Upper lobe of left lung (tissue), 6 donors: Measurements from ENCODE around the gene MARCHF3. TPM values are rescaled to one million over a fixed set of nuclear protein-coding genes. Genes with fewer than 3 reads are reported as not detected.
"Not testable (repeated sequence)": the region's sequence is repeated elsewhere in the genome, so short reads cannot be mapped to it uniquely, and the experiment has no call there.

Experiments
- ATAC-seq, 2 donors: fragments of 200-7000 bp; cut with Tn5 transposase; one replicate each; pipeline ENCODE4 v1.9.1; 2022; ENCODE audit warnings: mild to moderate bottlenecking in 2 of 2, moderate library complexity in 2 of 2; ENCODE audit not compliant: low FRiP score in 2 of 2
- DNase-seq, 2 donors: peaks; one replicate each; pipeline ENCODE4 v3.0.0-alpha.2; 2019 to 2020
- H3K27ac ChIP-seq, 4 donors: fragments of 200-600 bp; sonication (generic); one replicate each; pipeline ENCODE4 v1.5.1; 2016 to 2019
- H3K27me3 ChIP-seq, 4 donors: fragments of 200-600 bp; sonication (generic); one replicate each; pipeline ENCODE4 v1.5.1; 2017 to 2019
- H3K36me3 ChIP-seq, 4 donors: fragments of 200-600 bp; sonication (generic); one replicate each; pipeline ENCODE4 v1.5.1; 2016 to 2019
- H3K4me1 ChIP-seq, 4 donors: fragments of 200-600 bp; sonication (generic); one replicate each; pipeline ENCODE4 v1.5.1; 2018 to 2019
- H3K4me3 ChIP-seq, 4 donors: fragments of 200-600 bp; sonication (generic); one replicate each; pipeline ENCODE4 v1.5.1; 2017 to 2019; ENCODE audit warnings: mild to moderate bottlenecking in 2 of 4, moderate library complexity in 1 of 4
- H3K9me3 ChIP-seq, 4 donors: fragments of 200-600 bp; sonication (generic); one replicate each; pipeline ENCODE4 v1.5.1; 2018 to 2019
- CTCF ChIP-seq, 6 experiments: fragments of 450-650 bp in 4 of 6; fragments of 200-600 bp in 2 of 6; sonication (generic) in 2 of 6; IDR thresholded peaks; one replicate each; pipeline ENCODE4 v1.5.1; 2016 to 2019; ENCODE audit warnings: antibody characterized with exemption in 6 of 6
- EP300 ChIP-seq, 4 donors: sonication (generic); formaldehyde crosslinking; IDR thresholded peaks; one replicate each; pipeline ENCODE4 v1.5.1; 2017; ENCODE audit warnings: antibody characterized with exemption in 4 of 4, control low read depth in 2 of 4
- POLR2A ChIP-seq, 4 donors: fragments of 450-650 bp; IDR thresholded peaks; one replicate each; pipeline ENCODE4 v1.5.1; 2016 to 2017; ENCODE audit warnings: antibody characterized with exemption in 4 of 4, mild to moderate bottlenecking in 2 of 4
- POLR2AphosphoS5 ChIP-seq, 2 donors: sonication (generic); formaldehyde crosslinking; IDR thresholded peaks; one replicate each; pipeline ENCODE4 v1.5.1; 2017; ENCODE audit warnings: antibody characterized with exemption in 2 of 2
- WGBS, 2 donors: methylation state at CpG; one replicate each; pipeline ENCODE4 v1.1.5; 2017 to 2018; 5-methylcytosine and 5-hydroxymethylcytosine counted together
- total RNA-seq, 6 donors: library from RNA; depleted of rRNA in 4 of 6; stranded (reverse); fragments of >200 nt in 4 of 6; gene quantifications; one replicate each; pipeline versions ENCODE4 v1.1.0 to v1.2.1, GENCODE V29; 2016 to 2021
- donor health status: DM: no; HTN: no; CAD: no; lungs with moderate emphysema.
- donor health status: DM: no; HTN: yes; CAD: no; lungs with severe emphysema.

The MARCHF3 gene
- total RNA-seq, 6 donors from 2014 or later, result 2.1 to 16.2 (median 6.7) TPM

- ATAC-seq, result no peak
- Histone ChIP-seq H3K9me3 (no peaks in the 10 kb centered on the region), H3K27ac (no peak overlapping the region), H3K36me3 (no peaks in the 10 kb centered on the region), H3K27me3 (no peaks in the 10 kb centered on the region), H3K4me1 (peaks cover 13 to 21% (median 17%) of the 10 kb centered on the region in 4 donors), H3K4me3 (no peak overlapping the region)
- no peak for TF ChIP-seq EP300 (IDR thresholded peaks at IDR 0.05)
- TF ChIP-seq CTCF (IDR thresholded peaks at IDR 0.05), result no peak
- no peak for TF ChIP-seq POLR2A (IDR thresholded peaks at IDR 0.05)
- no peak for TF ChIP-seq POLR2AphosphoS5 (IDR thresholded peaks at IDR 0.05)
- 93 to 100% methylated on average over 1 of the region's 1 CpG for WGBS, 2 donors
- no peak for DNase-seq
Measured at GRCh38 chr5:127027539-127027938, 2.8 kb downstream of the MARCHF3 start.

- H3K36me3 ChIP-seq, result no peaks in the 10 kb centered on the region
- no peak for DNase-seq
- TF ChIP-seq POLR2AphosphoS5 (IDR thresholded peaks at IDR 0.05) (no peak), POLR2A (IDR thresholded peaks at IDR 0.05) (no peak), CTCF (IDR thresholded peaks at IDR 0.05) (no peak), EP300 (IDR thresholded peaks at IDR 0.05) (no peak)
- WGBS, 2 donors, result 98 to 100% methylated on average over 2 of the region's 2 CpGs
- no peak overlapping the region for H3K4me3 ChIP-seq
- H3K4me1 ChIP-seq, result peaks cover 9 to 15% (median 12%) of the 10 kb centered on the region in 4 donors
- no peak for ATAC-seq
- no peaks in the 10 kb centered on the region for H3K9me3 ChIP-seq
- H3K27me3 ChIP-seq, result no peaks in the 10 kb centered on the region
- no peak overlapping the region for H3K27ac ChIP-seq
Measured at GRCh38 chr5:127026166-127026565, 4.2 kb downstream of the MARCHF3 start.

DNA sequence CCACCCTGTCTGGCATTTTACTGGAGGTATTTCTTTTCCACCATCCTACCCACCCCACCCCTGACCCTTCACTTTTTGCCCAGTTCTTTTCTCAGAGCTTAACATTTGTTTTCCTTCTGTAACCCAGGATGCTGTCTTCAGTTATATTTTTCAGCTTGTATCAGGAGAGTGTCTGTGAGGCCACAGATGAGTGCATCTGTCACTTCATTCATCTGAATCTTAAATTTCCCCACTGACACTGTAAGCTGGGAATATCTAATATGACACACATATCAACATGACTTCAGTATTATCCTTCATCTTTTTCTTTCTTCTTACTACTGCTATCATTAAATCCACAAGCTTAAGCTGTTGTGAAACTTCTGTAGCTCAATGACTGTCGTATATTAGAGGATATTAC, 4.9 kb downstream of the MARCHF3 start:
- Histone ChIP-seq H3K27ac (no peak overlapping the region), H3K27me3 (no peaks in the 10 kb centered on the region), H3K4me3 (no peak overlapping the region), H3K36me3 (no peaks in the 10 kb centered on the region), H3K4me1 (peaks cover 7 to 13% (median 10%) of the 10 kb centered on the region in 4 donors), H3K9me3 (no peaks in the 10 kb centered on the region)
- no peak for TF ChIP-seq CTCF (IDR thresholded peaks at IDR 0.05)
- TF ChIP-seq EP300 (IDR thresholded peaks at IDR 0.05), result no peak
- no peak for TF ChIP-seq POLR2A (IDR thresholded peaks at IDR 0.05)
- no peak for TF ChIP-seq POLR2AphosphoS5 (IDR thresholded peaks at IDR 0.05)
- ATAC-seq, result no peak
- WGBS, 2 donors, result 72% methylated on average over 1 of the region's 1 CpG
- no peak for DNase-seq

- DNase-seq (no peak), ATAC-seq (no peak)
- H3K27ac ChIP-seq, result no peak overlapping the region
- no peaks in the 10 kb centered on the region for H3K9me3 ChIP-seq
- 72 to 97% methylated on average over 4 of the region's 4 CpGs for WGBS, 2 donors
- H3K27me3 ChIP-seq, result no peaks in the 10 kb centered on the region
- H3K4me3 ChIP-seq, result no peak overlapping the region
- no peaks in the 10 kb centered on the region for H3K36me3 ChIP-seq
- peaks cover 7 to 12% (median 10%) of the 10 kb centered on the region in 4 donors for H3K4me1 ChIP-seq
- TF ChIP-seq EP300 (IDR thresholded peaks at IDR 0.05) (no peak), CTCF (IDR thresholded peaks at IDR 0.05) (no peak), POLR2AphosphoS5 (IDR thresholded peaks at IDR 0.05) (no peak), POLR2A (IDR thresholded peaks at IDR 0.05) (no peak)
Measured at GRCh38 chr5:127024821-127025220, 5.5 kb downstream of the MARCHF3 start.

GRCh38 chr5:127023552-127024191, 6.7 kb downstream of the MARCHF3 start:
- WGBS, 2 donors, result 95% methylated on average over 7 of the region's 7 CpGs
- H3K4me1 ChIP-seq, H3K9me3 ChIP-seq, H3K4me3 ChIP-seq, H3K36me3 ChIP-seq, H3K27me3 ChIP-seq, ATAC-seq, DNase-seq, H3K27ac ChIP-seq: not testable (repeated sequence)
